GM18508 (cell line): Measurements from ENCODE around the gene SPATA12.
"Not testable (repeated sequence)": the region's sequence is repeated elsewhere in the genome, so short reads cannot be mapped to it uniquely, and the experiment has no call there.

Experiments
- ATAC-seq: cut with Tn5 transposase; IDR thresholded peaks from one replicate; pipeline ENCODE4 v1.9.1; 2021; ENCODE audit warnings: moderate number of reproducible peaks; ENCODE audit not compliant: insufficient read depth, unreplicated experiment

Gene SPATA12

DNA sequence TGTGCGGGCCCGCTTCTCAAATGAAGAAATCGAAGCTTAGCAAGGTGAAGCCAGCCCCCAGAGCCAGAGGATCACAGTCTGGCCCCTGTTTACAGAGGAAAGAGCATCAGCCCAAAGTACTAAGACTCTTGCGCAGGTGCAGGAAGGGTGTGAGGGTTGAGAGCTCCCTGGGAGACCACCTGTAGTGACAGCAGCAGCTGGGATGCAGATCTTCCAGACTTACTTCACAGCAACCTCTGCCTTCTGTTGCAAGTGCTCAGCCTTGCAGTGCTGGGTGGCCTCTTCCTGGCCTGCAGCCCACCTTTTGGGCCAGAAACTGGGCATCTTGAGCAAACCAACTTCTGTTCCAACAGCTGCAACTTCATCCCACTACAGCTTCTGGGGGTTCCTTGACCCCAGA lies 19.7 kb downstream of the SPATA12 start:
- ATAC-seq, result no peak

DNA sequence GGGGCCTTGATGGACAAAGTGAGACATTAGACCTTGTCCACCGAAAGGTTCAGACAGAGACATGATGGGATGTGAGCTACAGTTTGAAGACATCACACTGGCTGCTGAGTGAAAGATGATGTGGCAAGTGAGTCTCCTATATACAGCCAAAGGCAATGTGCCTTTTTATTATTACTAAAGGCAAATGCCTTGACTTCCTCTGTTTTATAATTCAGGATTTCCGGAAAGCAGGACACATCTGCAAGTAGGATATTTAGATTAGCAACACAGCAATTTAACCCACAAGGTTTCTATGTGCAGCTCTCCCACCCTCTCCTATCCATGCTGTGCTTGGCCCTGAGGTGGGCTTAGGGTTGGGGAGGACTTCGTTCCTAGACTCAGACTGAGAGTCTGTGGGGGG lies 20.7 kb downstream of the SPATA12 start:
- no peak for ATAC-seq

DNA sequence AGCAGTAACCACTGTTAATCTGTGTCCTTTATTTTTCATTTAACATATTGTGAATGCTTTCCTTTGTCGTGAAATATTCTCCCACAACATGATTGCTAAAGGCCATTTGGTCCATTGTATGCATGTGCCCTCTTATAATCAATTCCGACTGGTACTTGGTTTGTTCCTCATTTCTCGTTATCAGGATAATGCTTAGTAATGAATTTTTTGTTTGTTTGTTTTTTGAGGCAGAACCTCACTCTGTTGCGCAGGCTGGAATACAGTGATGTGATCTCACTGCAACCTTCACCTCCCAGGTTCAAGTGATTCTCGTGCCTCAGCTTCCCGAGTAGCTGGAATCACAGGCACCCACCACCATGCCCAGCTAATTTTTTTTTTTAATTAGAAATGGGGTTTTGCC lies 22.0 kb downstream of the SPATA12 start:
- no peak for ATAC-seq

DNA sequence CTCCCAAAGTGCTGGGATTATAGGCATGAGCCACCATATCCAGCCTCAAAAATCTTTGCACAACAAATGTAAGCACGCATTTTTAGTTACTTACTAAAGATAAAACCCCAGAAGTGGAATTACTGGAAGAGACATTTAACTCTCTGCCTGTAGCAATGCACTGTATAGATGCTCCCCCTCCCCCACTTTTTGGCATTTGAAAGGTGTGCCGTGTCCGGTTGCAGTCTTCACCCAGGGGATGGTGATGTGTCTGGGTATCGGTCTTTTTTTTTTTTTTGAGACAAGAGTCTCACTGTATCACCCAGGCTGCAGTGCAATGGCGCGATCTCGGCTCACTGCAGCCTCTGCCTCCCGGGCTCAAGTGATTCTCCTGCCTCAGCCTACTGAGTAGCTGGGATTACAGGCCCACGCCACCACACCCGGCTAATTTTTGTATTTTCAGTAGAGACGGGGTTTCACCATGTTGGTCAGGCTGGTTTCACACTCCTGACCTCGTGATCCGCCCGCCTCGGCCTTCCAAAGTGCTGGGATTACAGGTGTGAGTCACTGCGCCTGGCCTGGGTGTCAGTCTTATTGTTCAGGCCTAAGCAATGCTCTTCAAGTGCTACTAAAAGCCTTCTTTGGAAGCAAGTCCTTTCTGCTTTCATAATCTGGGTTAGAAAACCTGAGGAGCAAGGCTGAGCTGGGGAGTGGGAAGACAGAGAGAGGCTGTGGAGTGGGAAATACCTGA lies 23.0 kb downstream of the SPATA12 start:
- not testable (repeated sequence) for ATAC-seq

DNA sequence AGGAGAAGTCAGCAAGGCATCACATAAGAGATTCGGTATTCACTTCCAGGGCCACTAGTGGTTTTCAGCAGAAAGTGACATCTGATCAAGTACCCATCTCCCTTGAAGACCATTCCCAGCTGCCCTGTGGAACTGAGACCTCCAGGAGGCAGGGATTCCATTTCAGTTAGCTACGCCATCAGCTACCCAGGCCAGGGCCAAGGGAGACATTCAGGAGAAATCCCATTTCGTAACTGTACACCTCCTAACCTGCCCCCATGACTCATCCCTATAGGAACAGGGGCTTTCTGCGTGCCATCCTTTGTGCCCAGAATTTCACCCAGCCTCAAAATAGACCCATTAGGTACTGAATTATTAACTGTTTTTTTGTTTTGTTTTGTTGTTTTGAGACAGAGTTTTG lies 24.7 kb downstream of the SPATA12 start:
- ATAC-seq, result no peak

DNA sequence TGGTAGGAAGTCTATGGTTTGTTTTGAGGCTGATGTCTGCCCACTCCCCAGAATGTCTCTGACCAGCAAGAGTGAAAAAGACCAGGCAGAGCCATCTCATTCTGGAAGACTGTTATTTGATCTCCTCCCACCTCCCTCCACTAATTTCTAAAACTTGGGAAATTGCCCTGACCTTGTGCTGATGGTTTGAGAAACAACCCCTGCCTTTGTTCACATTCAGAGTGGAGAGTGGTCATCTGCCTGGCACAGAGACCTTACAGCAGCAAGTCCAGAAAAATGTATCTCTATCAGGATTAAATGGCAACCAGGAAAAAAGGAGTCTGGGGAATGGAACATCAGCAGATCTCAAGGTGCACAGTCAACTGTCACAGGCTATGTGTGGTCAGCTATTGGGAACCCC lies 25.7 kb downstream of the SPATA12 start:
- ATAC-seq, result no peak

DNA sequence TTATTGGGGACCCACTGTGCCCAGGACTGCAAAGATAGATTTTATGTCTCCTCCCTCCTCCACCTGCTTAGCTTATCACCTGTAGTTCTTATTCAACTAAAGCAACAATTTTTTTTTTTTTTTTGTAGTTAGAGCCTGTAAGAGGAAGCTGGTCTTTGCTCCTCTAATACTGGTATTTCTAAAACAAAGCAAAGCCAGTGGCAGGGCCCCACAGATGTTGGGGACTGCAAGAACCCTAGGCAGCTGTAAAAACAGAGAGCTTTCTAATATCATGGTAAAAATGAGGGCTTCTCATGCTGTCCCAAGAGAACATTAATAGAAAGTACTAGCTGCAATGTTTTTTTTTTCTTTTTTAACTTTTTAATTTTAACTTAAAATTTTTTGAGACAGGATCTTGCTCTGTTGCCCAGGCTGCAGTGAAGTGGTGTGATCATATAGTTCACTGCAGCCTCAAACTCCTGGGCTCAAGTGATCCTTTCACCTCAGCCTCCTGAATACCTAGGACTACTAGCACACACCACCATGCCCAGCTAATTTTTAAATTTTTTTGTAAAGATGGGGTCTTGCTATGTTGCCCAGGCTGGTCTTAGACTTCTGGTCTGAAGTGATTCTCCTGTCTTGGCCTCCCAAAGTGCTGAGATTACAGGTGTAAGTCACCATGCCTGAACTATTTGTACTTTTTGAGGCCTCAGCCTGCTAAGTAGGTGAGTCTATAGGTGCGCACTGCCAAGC lies 27.1 kb downstream of the SPATA12 start:
- no peak for ATAC-seq

DNA sequence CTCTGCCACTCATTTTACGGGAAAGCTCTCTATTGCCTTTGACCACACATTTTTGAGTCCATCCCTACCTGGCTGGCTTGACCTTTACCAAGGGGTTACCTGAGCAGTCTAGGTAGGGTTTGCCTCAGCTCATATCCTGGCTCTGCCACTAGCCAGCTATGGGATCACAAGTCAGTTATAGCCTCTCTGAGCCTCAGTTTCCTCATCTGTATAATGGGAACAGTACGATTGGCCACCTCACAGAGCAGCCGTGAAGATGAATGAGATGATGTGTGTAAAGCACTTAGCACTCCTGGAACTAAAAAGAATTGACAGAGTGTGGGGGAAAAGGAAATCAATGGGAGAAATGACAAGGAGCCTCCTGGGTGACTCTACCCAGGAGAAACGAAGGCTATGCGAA lies 28.0 kb downstream of the SPATA12 start:
- ATAC-seq, result no peak

DNA sequence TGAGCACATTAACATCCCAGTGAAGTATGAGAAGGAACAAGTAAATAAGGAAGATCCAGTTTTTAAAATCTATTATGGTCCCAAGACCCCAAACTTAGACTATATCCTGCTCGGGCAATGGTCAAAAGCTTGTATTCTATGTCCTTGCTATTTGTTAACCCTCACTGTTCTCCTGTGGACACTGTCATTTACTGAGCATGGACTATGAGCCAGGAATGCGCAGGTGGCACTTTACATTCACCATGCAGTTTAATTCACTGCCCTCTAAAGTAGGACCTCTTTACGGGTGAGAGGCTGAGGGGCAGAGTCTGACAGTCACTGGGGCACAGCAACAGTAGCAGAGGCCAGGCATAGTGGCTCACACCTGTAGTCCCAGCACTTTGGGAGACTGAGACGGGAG lies 28.6 kb downstream of the SPATA12 start:
- ATAC-seq, result no peak

DNA sequence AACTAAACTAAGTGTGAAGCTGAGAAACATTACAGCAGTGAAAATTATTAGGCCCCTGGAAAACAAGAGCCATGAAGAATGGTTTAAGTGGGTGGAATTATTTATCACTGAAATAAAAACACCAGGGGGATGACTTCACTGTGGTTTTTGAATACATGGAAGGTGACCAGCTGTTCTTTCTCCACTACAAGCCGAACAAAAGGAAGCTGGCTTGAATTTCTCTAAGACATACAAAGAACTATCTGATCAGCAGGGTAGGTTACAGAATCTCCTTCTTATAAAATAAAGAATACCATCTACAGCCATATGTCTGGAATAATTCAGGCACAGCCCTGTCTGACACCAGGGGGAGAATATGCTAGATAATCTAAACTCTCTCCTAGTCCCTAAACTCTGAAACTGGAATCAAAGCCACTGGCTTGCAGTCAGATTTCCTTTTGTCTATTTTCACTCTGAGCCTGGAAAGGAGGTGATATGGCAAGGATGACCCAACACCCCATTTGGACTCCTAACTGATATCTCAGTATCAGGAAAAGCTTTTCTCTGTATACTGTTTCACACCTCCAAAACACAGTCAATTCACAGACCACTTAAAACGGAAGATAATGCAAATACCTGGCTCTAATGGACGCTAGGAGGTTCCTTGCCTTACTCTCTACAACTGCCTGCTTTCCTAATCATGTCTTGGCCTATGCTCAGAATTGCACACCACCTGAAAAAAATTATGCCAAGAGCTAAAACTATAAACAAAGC lies 31.2 kb downstream of the SPATA12 start:
- no peak for ATAC-seq

DNA sequence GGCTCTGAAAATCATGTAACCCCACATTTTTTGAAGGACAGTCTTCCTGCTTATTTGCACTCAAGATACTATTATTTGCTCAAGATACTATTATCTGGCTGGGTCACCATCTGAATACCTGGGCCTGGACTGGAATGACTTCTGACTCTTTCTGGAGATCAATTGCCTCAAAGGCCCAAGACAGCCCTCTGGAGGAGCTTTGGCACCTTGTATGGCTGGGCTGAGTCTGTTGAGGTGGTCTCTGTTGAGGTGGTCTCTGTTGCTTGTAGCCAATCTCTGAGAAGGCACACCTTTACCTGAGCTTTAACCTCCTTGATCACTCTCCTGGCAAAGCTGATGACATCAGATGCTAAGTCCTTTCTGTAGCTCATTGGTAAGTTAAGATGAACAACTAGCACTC lies 33.0 kb downstream of the SPATA12 start:
- no peak for ATAC-seq

DNA sequence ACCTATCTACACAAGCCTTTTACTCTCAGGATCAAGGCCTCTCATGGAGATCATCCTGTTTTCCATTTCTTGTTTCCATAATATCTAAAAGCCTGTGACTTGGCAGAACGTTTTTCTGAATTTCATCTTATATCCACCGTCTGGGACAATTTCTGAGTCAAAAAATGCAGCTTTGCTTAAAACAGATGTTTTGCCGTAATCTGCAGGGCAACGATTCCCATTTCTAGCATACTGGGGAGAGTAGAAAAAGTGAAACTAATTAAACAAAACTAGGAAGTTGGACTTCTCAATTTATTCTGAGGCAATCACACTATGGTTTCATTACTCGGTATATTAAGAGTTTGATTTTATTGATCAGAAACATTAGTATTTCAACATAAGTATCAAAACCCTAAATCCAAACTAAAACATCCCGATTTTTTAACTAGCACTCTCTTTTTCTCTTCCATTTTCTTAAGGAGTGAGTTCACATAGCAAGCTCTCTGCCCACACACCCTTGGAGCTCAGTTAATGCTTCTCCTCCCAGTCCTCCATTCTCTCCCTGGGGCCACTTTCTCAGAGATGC lies 33.6 kb downstream of the SPATA12 start:
- ATAC-seq, result no peak

DNA sequence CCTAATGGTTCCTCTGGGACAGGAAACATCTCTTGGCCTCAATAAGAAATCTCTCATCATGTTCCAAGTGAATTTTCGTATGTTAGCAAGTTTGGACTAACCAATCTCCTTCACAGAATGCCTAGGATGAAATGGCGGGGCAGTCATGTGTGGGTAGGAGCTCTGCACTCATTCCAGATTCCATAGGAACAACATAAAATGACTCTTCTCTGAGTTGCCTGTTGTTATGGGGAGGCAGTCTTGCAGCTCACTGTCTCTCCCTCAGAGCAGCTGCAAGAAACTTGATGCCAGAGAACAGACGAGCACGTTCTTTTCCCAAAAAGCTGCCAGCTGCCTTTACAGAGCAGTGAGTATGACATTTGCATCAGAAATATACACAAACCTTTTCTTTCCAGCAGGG lies 34.1 kb downstream of the SPATA12 start:
- ATAC-seq, result no peak

DNA sequence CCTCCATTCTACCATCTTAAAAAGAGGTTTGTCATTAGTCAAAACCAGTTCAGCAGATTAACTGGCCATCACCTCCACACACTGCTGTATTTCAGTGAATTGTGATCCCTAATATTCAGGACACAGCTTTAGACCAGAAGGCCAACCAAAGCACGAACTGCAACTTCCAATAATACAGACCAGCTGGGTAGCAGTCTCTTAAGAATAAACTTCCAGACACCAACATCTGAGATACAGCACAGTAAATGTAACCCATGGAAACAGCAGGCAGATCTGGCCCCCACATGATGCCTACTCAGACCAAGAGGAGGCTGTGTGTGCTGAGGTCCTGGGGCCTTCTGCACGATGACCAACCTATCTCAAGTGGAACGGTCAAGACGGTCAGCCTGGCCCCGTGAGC lies 34.9 kb downstream of the SPATA12 start:
- no peak for ATAC-seq

DNA sequence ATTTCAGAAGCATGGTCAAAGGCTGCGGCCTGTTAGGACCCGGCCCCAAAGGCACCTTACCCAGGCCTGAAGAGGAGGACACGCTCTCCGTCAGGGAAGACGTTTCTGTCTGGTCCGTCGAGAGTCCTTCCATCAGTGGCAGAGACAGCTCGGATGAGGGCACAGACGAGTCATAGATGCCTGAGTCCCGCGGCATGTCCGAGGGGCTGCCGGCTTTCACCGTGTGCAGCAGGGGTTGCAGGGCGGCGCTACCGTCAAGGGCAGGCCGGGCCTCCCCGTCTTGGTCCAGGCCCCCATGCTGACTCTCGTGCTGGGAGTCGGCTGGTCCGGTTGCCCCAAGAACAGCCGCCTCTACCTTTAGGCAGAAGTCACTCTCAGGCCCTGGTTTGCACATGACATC lies 37.1 kb downstream of the SPATA12 start:
- no peak for ATAC-seq

DNA sequence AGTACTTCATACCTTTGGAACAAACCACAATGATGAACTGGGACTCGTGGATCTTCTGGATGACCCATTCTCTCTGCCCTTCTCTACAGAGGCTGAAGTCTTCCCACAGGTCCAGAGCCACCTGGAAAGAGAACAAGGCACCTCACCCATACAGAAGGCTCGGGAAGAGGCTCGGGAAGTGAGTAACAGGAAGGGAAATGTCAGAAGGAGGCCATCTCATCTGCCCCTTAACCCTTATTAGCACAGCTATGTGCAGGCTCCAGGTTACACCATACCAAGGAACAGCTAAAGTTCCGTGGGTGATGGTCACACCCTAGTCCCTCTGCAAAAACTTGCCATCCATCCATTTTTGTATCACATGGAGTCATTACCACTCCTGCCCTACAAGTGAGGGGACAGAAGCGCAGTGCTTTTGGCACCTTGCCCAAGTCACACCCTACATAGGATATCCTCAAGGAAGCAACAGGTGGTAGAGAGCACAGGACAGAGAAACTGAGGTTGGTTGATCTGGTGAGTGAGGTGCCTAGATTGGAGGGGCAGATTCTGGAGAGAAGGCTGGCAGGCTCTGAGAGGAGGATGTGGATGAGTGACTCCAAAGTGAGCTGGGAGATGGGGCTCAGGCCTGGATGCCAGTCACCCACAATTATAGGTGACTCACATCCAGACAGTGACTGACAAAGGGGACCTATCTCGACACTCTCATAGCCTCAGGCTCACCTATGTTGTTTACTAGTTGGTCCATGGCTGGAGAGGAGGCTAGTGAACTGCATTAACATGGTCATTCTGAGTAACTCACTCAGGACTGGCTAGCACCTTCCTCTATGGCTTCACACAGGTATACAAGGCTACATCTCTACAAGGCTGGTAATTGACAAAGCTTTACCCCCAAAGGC lies 38.2 kb downstream of the SPATA12 start:
- no peak for ATAC-seq

DNA sequence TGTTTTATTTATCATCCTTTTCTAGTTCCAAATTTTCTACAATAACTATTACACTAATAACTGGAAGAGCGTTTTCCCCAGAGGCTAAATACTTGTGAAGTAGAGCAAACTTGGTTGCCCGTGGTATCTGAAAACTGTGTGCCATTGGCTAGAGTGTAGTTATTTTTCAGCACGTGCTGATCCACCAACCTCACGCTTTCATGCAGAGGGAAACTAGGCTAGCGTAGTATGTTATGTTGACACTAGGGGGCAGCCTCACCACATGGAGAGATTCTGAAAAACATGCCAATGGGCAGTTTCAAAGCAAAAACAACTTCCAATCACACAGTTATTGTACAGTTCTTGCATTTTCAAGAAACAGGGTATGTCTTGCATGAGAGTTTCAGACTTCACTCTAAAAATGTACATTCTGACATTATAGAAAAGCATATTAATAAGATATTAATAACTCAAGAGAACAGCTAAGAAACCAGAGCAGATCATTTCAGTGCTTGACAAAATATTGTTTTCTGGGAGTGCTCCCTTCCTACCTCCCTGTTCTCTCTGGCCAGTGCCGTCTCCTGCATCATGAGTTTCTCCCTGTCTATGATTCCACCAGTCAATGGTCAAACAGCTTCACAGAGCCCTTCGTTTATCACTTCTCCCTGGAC lies 39.7 kb downstream of the SPATA12 start:
- no peak for ATAC-seq

DNA sequence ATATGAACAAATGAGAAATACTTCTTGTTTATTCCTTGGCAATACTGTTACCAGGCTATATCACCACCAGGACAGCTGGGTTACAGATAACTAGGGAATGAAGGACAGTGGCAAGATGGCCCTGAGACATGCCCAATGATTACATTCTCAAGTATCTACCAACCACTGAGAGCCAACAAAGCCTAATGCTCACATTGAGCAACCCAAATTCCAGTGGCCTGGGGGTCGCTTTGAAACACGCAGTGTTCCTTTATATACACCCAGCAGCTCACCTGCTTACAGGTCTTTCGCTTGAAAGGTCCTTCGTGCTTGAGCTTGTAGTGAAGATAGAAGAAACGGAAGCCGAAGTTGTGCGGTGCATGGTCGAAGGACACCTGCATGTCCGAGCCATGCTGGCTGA lies 45.1 kb downstream of the SPATA12 start:
- no peak for ATAC-seq

DNA sequence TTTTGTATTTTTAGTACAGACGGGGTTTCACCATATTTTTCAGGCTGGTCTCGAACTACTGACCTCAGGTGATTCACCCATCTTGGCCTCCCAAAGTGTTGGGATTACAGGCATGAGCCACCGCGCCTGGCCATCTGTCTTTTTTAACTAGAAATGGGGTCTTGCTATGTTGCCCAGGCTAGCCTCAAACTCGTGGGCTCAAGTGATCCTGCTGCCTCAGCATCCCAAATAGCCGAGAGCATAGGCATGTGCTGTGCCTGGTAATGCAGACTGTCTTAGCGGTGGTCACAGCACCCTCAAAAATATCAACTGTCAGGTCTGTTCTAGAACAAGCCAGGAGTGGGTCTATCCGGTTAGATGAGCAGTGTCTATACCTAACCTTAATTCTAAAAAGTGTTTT lies 48.2 kb downstream of the SPATA12 start:
- no peak for ATAC-seq
